ENCODE results near the gene MTNR1B. TPM values are rescaled to one million over a fixed set of nuclear protein-coding genes. Genes with fewer than 3 reads are reported as not detected.

The MTNR1B gene
- not detected in 5 replicates for total RNA-seq (2022; extraction: Qiagen RNA extraction)

DNA sequence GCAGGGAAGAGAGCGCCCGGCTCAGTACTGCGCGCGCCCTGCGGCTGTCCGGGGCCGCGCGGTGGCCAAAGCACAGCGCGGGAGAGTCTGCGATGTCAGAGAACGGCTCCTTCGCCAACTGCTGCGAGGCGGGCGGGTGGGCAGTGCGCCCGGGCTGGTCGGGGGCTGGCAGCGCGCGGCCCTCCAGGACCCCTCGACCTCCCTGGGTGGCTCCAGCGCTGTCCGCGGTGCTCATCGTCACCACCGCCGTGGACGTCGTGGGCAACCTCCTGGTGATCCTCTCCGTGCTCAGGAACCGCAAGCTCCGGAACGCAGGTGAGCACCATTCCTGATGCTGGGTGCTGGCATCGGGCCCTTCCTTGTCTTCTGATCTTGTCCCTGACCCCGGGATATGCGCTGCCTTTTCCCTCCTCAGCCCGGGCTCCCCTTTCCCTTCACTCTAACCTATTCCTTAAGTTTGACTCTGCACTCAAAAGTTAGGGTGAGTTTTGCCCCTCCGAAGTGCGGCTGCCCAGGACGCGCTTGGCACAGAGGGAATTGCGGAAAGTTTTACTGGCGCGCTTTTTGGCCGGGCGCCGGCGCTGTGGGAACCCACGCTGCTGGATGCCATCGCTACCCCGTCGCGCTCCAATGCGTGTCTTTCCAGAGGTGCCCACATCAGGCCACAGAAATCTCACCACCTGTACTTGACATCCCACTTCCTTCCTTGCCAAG is at the start of gene MTNR1B:
Gene MTNR1B (plus strand): TSS at position 18 of the 714 bp plus-strand sequence. CDS start 75 bp downstream, at position 93.

Other genes with a start within 250 kb of the MTNR1B start
- gene SLC36A4, start 228.3 kb downstream of the MTNR1B start, total RNA-seq (2022; extraction: Qiagen RNA extraction), result 10.7 to 17.5 TPM (median 16.8 TPM) in 5 replicates